D721Med (cell line): Measurements from ENCODE around the gene DPH3.

Experiments
- DNase-seq: peaks from one replicate; pipeline ENCODE4 v3.0.0; 2011; ENCODE audit warnings: low spot score; ENCODE audit not compliant: insufficient read length
- FAIRE-seq: peaks from 2 replicates; lab custom pipeline; 2011; peaks lifted over from hg19 to GRCh38; lab: Jason Lieb, UNC
- CTCF ChIP-seq: IDR thresholded peaks from 2 replicates; pipeline ENCODE4 v1.5.1; 2012; ENCODE audit warnings: mild to moderate bottlenecking, control low read depth; ENCODE audit not compliant: insufficient read depth; ENCODE audit errors: missing control alignments

The DPH3 gene

DNA sequence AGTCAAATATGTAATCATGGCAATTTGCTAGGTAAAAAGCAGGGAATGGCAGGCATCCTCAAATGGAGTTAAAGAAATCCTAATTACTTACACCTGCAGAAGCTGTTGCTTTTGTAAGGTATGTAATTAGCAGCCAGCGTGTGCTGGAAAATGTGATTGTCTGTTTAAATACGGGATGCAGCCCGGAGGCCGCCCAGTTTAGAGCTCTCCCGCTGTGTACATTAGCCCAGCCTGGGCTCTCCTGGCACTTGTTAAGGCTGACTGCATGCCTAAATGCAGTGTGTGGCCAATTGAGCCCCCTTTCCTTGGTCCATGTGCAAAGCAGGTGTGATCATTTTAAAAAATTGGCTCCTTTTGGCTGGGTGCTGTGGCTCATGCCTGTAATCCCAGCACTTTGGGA, 9.0 kb downstream of the DPH3 start:
- no peak for DNase-seq
- no peak for TF ChIP-seq CTCF

DNA sequence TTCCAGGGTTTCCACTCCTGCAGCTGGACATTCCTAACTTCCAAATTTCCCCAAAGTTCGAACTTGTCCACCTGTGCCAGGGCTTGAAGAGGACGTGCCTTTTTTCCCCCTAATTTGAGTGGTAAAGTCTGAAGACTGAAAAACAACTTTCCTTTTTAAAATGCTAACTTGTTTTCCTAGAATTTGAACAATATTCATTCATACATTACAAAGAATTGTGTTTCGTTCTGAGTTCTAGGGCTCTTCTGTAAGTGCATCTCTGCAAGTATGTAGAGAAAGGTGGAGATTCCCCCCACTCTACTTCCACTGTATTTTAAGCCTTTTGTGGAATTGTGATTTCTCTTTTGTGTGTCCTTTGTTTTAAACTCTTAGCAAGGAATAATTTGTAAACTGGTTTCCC, 9.4 kb downstream of the DPH3 start:
- DNase-seq (no peak), FAIRE-seq (no peak)
- no peak for TF ChIP-seq CTCF

More for the DNA sequence above, 9.0 kb downstream of the DPH3 start:
- FAIRE-seq, result no peak

GRCh38 chr3:16254916-16255315, 9.8 kb downstream of the DPH3 start:
- no peak for TF ChIP-seq CTCF
- DNase-seq (no peak), FAIRE-seq (no peak)

DNA sequence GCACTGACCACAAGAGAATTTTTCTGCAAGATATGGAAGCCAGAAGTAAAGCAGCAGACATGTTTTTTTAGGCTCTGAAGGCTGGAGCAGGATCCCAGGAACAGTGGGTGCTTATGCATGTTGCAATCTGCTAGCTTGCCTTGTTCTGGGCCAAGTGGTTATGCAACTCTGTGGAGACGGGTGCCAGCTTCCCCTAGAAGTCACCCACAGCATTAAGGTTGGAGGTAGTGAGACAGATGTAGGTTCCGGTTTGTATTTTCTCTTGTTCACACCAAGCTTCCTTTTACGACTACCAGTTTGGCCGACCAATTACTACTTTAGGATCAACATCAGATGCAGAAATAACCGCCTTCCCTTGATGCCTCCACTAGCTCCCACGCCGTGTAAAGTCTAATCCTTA, 11.1 kb downstream of the DPH3 start:
- DNase-seq, result no peak
- no peak for TF ChIP-seq CTCF
- FAIRE-seq, result no peak

GRCh38 chr3:16252988-16253387, 11.8 kb downstream of the DPH3 start:
- DNase-seq (no peak), FAIRE-seq (no peak)
- TF ChIP-seq CTCF, result no peak

DNA sequence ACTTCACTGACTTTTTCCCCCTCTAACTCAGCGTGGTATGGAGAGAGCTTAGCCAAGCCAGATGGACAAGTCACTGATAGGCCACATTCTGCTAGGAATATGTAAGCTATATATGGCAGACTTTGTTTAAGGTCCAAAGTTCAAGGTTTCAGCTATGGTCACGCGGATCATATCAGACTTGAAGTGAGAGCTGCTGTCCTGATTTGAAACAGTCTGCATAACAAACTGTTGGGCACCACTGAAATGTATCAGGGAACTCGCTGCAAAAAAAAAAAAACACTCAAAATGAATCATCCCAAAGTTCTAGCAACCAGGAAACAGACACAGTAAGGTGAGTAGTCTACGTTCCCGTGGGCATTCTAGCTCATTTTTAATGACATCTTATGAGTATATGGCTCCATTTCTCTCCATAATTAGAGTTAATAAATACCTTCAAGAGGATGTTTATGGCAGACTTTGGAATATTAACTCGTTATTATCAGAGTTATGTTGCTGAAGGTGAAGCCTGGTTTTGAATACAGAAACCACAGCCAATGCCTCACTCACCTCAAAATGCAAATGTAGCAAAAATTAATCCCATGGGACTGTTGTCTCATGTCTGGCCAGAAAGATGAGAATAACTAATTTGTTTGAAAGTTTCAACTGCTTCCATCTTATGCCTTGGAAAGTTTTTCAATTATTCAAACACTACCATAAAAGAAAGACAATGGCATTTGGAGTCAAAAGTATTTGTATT, 12.3 kb downstream of the DPH3 start:
- no peak for FAIRE-seq
- no peak for DNase-seq
- no peak for TF ChIP-seq CTCF

GRCh38 chr3:16251316-16252085, 13.2 kb downstream of the DPH3 start:
- no peak for FAIRE-seq

More at GRCh38 chr3:16251316-16252085, 13.2 kb downstream of the DPH3 start:
- no peak for TF ChIP-seq CTCF
- no peak for DNase-seq
